Omental fat pad (tissue), 4 donors: Measurements from ENCODE around the gene PXDN. TPM values are rescaled to one million over a fixed set of nuclear protein-coding genes. Genes with fewer than 3 reads are reported as not detected.

ENCODE experiments used
- ATAC-seq: fragments of 150-250 bp; one replicate; pipeline ENCODE4 v1.9.1; 2016; ENCODE audit warnings: mild to moderate bottlenecking, moderate library complexity; ENCODE audit not compliant: low FRiP score
- DNase-seq: peaks from one replicate; pipeline ENCODE4 v3.0.0-alpha.2; 2019; ENCODE audit warnings: low spot score
- total RNA-seq, 4 donors: library from RNA; depleted of rRNA; stranded (reverse); fragments of >200 nt; gene quantifications; one replicate each; pipeline ENCODE4 v1.1.0, GENCODE V29; 2016
- TF ChIP-seq, protein P1 (sequence below), 3 donors: fragments of 450-650 bp; IDR thresholded peaks; one replicate each; pipeline ENCODE4 v1.5.1; 2016 to 2017; ENCODE audit warnings: antibody characterized with exemption in 3 of 3, mild to moderate bottlenecking in 3 of 3, moderate library complexity in 2 of 3

PXDN gene
- total RNA-seq, 4 donors from 2014 or later, result 81.2 to 228 (median 112) TPM

DNA sequence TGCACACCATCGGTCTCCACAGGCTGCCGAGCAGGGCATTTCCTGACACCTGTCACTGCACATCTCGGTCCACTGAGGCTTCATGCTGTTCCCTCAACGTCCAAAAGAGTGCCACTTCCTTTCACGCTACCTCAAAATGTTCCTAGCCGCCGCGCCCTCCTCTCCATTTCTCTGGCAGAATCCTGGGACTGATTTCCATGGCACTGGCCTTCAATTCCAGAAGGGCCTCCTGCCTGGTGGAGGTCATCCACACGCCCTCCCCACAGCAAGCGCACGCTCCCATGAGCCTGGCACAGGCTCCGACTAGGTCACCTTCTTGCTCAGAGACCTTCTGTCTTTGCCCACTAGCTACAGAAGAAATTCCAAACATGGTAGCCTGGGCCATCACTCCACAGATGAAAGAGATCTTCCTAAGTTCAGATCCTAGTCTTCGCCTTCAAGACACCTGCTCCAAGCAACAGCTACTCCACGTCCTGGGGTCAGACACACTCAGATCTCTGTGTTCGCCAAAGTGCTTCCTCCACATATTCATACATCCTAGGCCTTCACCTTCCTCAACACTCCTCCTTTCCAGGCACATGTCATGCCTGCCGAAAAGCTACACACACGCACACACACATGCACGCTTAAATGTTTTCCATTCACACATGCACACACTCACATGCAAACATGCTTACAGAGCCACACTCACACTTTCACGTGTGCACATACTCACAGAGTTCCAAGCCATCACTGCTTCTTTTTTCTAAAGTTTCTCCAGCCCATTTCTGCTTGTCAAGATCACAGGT, 94.0 kb downstream of the PXDN start:
- TF ChIP-seq, protein P1, sequence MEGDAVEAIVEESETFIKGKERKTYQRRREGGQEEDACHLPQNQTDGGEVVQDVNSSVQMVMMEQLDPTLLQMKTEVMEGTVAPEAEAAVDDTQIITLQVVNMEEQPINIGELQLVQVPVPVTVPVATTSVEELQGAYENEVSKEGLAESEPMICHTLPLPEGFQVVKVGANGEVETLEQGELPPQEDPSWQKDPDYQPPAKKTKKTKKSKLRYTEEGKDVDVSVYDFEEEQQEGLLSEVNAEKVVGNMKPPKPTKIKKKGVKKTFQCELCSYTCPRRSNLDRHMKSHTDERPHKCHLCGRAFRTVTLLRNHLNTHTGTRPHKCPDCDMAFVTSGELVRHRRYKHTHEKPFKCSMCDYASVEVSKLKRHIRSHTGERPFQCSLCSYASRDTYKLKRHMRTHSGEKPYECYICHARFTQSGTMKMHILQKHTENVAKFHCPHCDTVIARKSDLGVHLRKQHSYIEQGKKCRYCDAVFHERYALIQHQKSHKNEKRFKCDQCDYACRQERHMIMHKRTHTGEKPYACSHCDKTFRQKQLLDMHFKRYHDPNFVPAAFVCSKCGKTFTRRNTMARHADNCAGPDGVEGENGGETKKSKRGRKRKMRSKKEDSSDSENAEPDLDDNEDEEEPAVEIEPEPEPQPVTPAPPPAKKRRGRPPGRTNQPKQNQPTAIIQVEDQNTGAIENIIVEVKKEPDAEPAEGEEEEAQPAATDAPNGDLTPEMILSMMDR (IDR thresholded peaks at IDR 0.05), result no peak
- ATAC-seq (no peak), DNase-seq (no peak)

DNA sequence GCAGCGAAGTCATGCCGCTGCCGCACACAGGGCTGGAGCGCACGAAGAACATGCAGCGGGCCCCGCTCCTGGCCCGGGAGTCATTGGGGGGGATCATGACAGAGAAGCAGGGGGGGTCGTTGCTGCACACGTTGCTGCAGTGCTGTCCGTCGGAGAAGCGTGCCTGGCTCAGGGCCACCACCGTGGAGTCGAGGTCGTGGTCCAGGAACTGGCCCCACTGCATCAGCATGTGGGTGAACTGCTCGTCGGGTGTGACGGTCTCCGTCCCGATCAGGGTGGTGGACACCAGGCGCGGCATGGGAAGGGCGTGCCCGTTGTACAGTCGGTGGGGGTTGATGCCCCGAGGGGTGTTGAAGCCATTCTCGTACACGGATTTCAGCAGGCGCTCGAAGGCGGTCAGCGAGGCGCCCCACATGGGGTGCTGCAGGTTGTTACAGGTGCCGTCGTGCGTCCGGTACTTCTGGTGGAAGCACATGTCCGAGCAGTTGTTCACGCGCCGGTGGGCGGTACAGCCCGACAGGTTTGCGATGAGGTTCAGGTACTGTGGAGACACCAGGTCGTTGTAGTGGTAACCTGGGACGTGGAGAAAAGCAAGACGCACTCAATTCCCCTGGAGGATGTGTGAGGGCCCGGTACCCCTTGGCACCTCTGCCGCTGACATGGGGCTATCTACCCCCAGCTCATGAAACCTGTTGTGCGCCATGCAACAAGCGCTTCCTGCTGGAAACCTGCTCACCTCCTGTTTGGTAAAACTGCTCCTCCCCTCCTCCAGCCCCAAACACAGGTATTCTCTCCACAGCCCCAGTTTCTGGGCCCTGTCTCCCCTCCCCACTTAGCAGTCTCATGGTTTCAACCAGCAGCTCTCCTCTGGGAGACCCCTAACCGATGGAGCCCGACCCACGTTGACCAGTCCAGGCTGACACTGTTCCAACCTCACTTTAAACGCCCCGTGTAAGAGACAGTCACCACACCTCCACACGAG, 94.9 kb downstream of the PXDN start:
- TF ChIP-seq, protein P1 (IDR thresholded peaks at IDR 0.05), result no peak
- no peak for ATAC-seq
- DNase-seq, result no peak

DNA sequence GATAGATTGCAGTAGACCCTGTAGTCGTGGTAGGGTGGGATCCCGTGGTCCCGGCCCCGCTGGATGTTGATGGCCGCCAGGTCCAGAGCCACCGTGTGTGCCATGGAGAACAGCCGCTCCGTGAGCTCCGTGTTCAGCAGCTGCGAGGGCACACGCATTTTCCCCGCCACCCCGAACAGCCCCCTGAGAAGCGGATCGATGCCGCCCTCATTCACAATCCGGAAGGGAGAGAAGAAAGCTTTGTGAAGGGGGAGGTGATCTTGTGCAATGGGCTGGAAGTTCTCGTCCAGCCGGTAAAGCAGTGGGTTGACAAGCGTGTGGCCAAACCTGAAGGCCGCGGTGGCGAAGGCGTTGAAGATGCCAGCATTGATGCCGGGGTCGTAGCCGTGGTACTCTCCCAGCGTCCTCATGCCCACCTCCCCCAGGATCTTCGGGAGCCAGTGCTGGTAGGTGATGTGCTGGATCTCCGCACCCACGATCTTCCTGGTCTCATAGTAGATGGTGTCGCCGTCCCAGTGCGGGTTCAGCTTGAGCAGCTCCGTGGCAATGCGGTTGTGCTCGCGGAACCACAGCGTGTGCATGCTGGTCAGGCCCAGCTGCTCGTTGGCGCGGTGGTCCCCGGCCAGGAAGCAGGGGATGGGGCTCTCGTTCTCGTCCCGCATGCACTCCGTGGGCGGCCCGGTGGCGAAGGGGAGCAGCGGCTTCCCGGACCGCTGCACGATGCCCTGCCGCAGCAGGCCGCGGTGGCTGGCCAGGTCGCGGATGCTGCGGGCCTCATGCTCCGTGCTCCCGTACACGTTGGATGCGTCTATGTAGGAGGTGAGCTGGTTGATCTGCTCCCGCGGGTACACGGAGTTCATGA, 95.8 kb downstream of the PXDN start:
- DNase-seq (no peak), ATAC-seq (no peak)
- TF ChIP-seq, protein P1 (IDR thresholded peaks at IDR 0.05), result no peak

DNA sequence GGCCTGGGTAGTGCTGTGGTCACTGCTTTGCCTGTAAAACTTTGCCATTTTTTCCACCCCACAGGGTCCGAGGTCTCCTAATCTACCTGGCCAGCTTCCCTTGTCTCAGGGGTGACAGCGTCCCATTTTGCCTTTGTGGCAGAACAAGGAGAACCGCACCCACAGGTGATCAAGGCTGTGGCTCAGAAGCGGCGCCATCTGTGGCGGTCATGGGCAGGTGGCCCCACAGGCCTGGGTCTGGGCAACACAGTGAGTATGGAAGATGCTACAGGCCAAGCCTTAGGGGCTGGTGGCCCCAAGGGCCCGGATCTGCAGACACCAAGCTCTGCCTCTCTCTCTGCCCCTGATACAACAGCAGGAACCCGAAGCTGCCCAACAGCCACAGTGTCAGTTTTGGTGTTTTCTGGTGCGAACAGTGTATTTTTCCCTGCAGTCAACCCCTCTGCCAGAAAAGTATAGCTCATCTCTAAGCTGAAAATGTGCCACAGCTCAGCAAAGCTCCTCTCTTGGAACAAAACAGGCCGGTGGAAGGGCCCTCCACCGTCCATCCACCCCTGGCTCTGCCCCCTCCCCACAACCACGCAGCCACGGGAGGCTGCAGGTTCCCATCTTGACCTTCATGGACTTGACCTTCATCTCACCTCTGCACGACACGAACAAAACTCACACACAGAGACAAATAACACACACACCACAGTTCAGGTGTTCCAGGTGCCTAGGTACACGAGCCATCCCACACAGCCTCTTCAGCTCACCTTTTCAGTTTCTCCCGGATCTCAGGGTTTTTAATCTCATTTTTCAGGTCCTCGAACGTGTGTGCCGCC, 96.7 kb downstream of the PXDN start:
- TF ChIP-seq, protein P1 (IDR thresholded peaks at IDR 0.05), result no peak
- ATAC-seq (no peak), DNase-seq (no peak)

DNA sequence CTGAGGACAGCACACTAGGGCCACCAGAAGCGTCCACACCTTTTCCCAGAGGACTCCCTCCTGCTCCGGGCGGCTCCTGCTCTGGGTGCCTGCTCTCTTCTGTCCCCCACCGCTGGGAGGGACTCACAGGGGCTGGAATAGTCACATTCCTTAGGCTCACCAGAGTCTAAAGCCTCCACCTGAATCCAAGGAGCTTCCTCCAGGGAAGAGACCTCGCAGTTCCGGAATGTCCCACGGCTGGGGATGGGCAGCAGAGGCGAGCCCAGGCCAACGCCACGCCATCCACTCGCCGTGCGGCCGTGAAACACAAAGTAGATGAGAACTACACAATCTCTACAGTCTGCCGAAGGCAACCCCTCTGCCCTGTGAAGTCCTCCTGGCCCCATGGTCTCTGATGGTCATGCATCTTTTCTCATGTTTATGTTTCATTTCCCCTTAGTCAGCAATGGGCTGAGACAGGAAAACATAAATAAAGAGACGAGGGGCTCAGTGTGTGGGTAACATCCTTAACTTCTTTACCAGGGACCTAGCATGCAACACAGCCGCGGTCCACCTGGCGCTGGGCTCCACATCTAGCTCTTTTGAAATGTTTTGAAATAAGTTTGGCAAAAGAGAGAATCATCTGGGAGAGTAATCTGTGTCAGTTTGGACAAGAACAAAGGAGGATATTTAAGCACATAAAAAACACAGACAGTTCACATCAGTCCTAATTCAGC, 98.4 kb downstream of the PXDN start:
- TF ChIP-seq, protein P1 (IDR thresholded peaks at IDR 0.05), result no peak
- ATAC-seq (peak; percentile 50), DNase-seq (no peak)
